GM18520 (cell line): ENCODE measurements around the gene PTPRE.

Experiments used
- ATAC-seq: cut with Tn5 transposase; IDR thresholded peaks from one replicate; pipeline ENCODE4 v1.9.1; 2021; ENCODE audit not compliant: unreplicated experiment

The PTPRE gene

GRCh38 chr10:128111696-128112095 is 204.8 kb downstream of the PTPRE start:
- ATAC-seq, result no peak

- no peak for ATAC-seq
Observed at GRCh38 chr10:128113026-128113425, 206.1 kb downstream of the PTPRE start.

GRCh38 chr10:128114901-128115300 is 208.0 kb downstream of the PTPRE start:
- ATAC-seq, result no peak

- no peak for ATAC-seq
Observed at GRCh38 chr10:128115356-128115755, 208.5 kb downstream of the PTPRE start.

GRCh38 chr10:128116187-128116586 is 209.3 kb downstream of the PTPRE start:
- ATAC-seq, result no peak

GRCh38 chr10:128116851-128117615 is 210.1 kb downstream of the PTPRE start:
- no peak for ATAC-seq

GRCh38 chr10:128121750-128122412 is 215.0 kb downstream of the PTPRE start:
- no peak for ATAC-seq

GRCh38 chr10:128122931-128123330 is 216.0 kb downstream of the PTPRE start:
- ATAC-seq, result no peak

- no peak for ATAC-seq
Observed at GRCh38 chr10:128123846-128124245, 216.9 kb downstream of the PTPRE start.

GRCh38 chr10:128124813-128125403 is 218.0 kb downstream of the PTPRE start:
- no peak for ATAC-seq

GRCh38 chr10:128125416-128125943 is 218.6 kb downstream of the PTPRE start:
- no peak for ATAC-seq

GRCh38 chr10:128125944-128126764 is 219.3 kb downstream of the PTPRE start, which contains the start of gene MKI67:
MKI67 (minus strand) TSS chr10:128126423; CDS start chr10:128125667, 756 bp downstream.
- peak; percentile 66 for ATAC-seq

GRCh38 chr10:128128582-128128981 is 221.7 kb downstream of the PTPRE start:
- ATAC-seq, result no peak

GRCh38 chr10:128130051-128130450 is 223.1 kb downstream of the PTPRE start:
- no peak for ATAC-seq
